Naive thymus-derived CD4-positive, alpha-beta T cell (primary cell): ENCODE data around the gene ING2. TPM values are rescaled to one million over a fixed set of nuclear protein-coding genes. Genes with fewer than 3 reads are reported as not detected.
"Not testable (repeated sequence)": the region's sequence is repeated elsewhere in the genome, so short reads cannot be mapped to it uniquely, and the experiment has no call there.

Source experiments
- ATAC-seq: fragments of 150-1000 bp; cut with Tn5 transposase; 2 replicates; pipeline ENCODE4 v1.10.0; 2021; ENCODE audit warnings: mild to moderate bottlenecking, moderate library complexity
- CTCF ChIA-PET: fragments of 350-600 bp; sonication (Branson Sonifier 250); formaldehyde crosslinking; loops from one replicate; lab custom pipeline; 2021; ENCODE audit warnings: antibody characterized with exemption; lab: Charles Lee
- POLR2A ChIA-PET: fragments of 350-600 bp; sonication (Branson Sonifier 250); formaldehyde crosslinking; loops from one replicate; lab custom pipeline; 2021; ENCODE audit warnings: antibody characterized with exemption, inconsistent platforms; lab: Charles Lee
- DNase-seq, 9 donors: peaks; one replicate each; pipeline versions ENCODE4 v3.0.0 to v3.0.0-alpha.2; 2020 to 2022; ENCODE audit warnings: mixed read lengths in 1 of 9
- H3K27ac ChIP-seq: one replicate; pipeline ENCODE4 v1.7.0; 2013; ENCODE audit warnings: mild to moderate bottlenecking, low read depth, low read length, moderate library complexity
- H3K27me3 ChIP-seq, 2 donors: one replicate each; pipeline ENCODE4 v1.7.0; 2013; ENCODE audit warnings: low read length in 2 of 2, mild to moderate bottlenecking in 2 of 2, moderate library complexity in 2 of 2; ENCODE audit not compliant: control insufficient read depth in 2 of 2, insufficient read depth in 2 of 2
- H3K36me3 ChIP-seq, 3 experiments: 1 replicate in 2 of 3; 2 replicates in 1 of 3; pipeline ENCODE4 v1.7.0; 2013; ENCODE audit warnings: low read length in 3 of 3, mild to moderate bottlenecking in 3 of 3, moderate library complexity in 1 of 3; ENCODE audit not compliant: insufficient read depth in 3 of 3, control insufficient read depth in 2 of 3
- H3K4me1 ChIP-seq, 2 donors: one replicate each; pipeline ENCODE4 v1.7.0; 2013; ENCODE audit warnings: low read length in 2 of 2, mild to moderate bottlenecking in 2 of 2, moderate library complexity in 1 of 2; ENCODE audit not compliant: control insufficient read depth in 2 of 2, insufficient read depth in 2 of 2
- H3K4me3 ChIP-seq: 2 replicates; pipeline ENCODE4 v1.7.0; 2013; ENCODE audit warnings: mild to moderate bottlenecking, low read length
- H3K9me3 ChIP-seq, 3 experiments: 1 replicate in 2 of 3; 2 replicates in 1 of 3; pipeline ENCODE4 v1.7.0; 2013; ENCODE audit warnings: low read length in 3 of 3; ENCODE audit not compliant: control insufficient read depth in 2 of 3
- H3K27ac Mint-ChIP-seq, 9 donors: one replicate each; pipeline ENCODE4 v1.8.0; 2020 to 2022; ENCODE audit warnings: mixed read lengths in 9 of 9, mild to moderate bottlenecking in 8 of 9, moderate library complexity in 5 of 9, inconsistent platforms in 2 of 9
- H3K27me3 Mint-ChIP-seq, 5 donors: one replicate each; pipeline ENCODE4 v1.8.0; 2021 to 2022; ENCODE audit warnings: mixed read lengths in 5 of 5, mild to moderate bottlenecking in 1 of 5
- H3K36me3 Mint-ChIP-seq, 5 donors: one replicate each; pipeline ENCODE4 v1.8.0; 2020 to 2022; ENCODE audit warnings: mixed read lengths in 5 of 5, mild to moderate bottlenecking in 3 of 5, inconsistent platforms in 1 of 5
- H3K4me1 Mint-ChIP-seq, 7 donors: one replicate each; pipeline ENCODE4 v1.8.0; 2020 to 2022; ENCODE audit warnings: mixed read lengths in 7 of 7, mild to moderate bottlenecking in 3 of 7, inconsistent platforms in 1 of 7
- H3K4me3 Mint-ChIP-seq, 10 donors: one replicate each; pipeline ENCODE4 v1.8.0; 2020 to 2022; ENCODE audit warnings: mild to moderate bottlenecking in 10 of 10, mixed read lengths in 10 of 10, moderate library complexity in 6 of 10, inconsistent platforms in 2 of 10
- H3K9me3 Mint-ChIP-seq, 11 donors: one replicate each; pipeline ENCODE4 v1.8.0; 2020 to 2022; ENCODE audit warnings: mixed read lengths in 11 of 11, mild to moderate bottlenecking in 4 of 11, inconsistent platforms in 1 of 11, moderate library complexity in 1 of 11
- intact Hi-C, 2 donors: fragments of 100-400 bp; cut with micrococcal nuclease; formaldehyde crosslinking; loops; one replicate each; pipeline ENCODE4 v1.15.1; 2023
- polyA plus RNA-seq, 2 donors: library from polyadenylated mRNA; unstranded; fragments of 300-500 nt; fragmentation: Illumina TruSeq; gene quantifications; one replicate each; pipeline ENCODE4 v1.2.3, GENCODE V29; 2021
- total RNA-seq, 6 experiments: library from RNA in 5 of 6; stranded (reverse) in 5 of 6; gene quantifications; 1 replicate in 5 of 6; 2 replicates in 1 of 6; pipeline ENCODE4 v1.2.3 and lab custom pipeline; 2021 to 2026

Gene ING2
- total and polyA plus RNA-seq, 7 experiments from 2014 or later = 9.6 to 16.7 (median 11.2) TPM

DNA sequence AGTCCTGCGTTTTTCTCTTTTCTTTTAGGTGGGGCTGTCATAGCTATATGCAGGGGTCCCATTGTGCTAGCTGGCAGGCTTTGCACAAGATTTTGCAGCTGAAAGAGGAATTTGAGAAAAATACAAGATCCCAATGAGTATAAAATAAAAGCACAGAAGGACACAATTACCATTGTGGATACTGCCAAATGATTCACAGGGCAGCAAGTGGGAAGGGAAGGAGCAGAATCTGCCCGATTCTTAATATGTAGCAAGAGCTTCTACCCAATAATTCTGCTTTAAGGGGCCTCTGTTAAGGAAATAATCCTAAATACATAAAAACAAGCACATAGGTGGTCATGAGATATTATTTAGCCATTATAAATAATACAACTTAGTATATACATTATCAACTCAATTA, 25.9 kb upstream of the ING2 start:
- no peak overlapping the region for H3K4me3 ChIP-seq
- no peak overlapping the region for H3K27ac ChIP-seq
- Mint-ChIP-seq H3K4me1 (no peaks in the 10 kb centered on the region), H3K9me3 (no peaks in the 10 kb centered on the region), H3K27ac (no peak overlapping the region), H3K36me3 (no peaks in the 10 kb centered on the region), H3K4me3 (no peak overlapping the region), H3K27me3 (peaks cover 0 to 7% (median 0%) of the 10 kb centered on the region in 5 donors)
- intact Hi-C loops = loop anchor here in 1 of 2 donors (10.0 kb wide), 1 partner anchor 356 kb away; no protein-coding TSS in a partner anchor
- ChIA-PET CTCF (interaction anchor here (0.6 kb wide), 2 partner anchors 9 to 122 kb away, joined by 3 to 5 read pairs; no protein-coding TSS in a partner anchor), POLR2A (no interaction called here)
- ATAC-seq (no peak), DNase-seq (no peak)
- H3K36me3 ChIP-seq = no peaks in the 10 kb centered on the region
- H3K27me3 ChIP-seq = no peaks in the 10 kb centered on the region
- no peaks in the 10 kb centered on the region for H3K9me3 ChIP-seq
- H3K4me1 ChIP-seq = no peaks in the 10 kb centered on the region

DNA sequence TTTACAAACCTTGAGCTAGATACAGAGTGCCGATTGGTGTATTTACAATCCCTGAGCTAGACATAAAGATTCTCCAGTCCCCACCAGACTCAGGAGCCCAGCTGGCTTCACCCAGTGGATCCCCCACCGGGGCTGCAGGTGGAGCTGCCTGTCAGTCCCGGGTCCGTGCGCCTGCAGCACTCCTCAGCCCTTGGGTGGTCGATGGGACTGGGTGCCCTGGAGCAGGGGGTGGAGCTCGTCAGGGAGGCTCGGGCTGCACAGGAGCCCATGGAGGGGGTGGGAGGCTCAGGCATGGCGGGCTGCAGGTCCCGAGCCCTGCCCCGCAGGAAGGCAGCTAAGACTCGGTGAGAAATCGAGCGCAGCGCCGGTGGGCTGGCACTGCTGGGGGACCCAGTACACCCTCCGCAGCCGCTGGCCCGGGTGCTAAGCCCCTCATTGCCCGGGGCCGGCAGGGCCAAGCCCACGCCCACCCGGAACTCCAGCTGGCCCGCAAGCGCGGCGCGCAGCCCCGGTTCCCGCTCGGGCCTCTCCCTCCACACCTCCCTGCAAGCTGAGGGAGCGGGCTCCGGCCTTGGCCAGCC, 22.3 kb upstream of the ING2 start:
- H3K4me3 ChIP-seq, H3K9me3 Mint-ChIP-seq, H3K36me3 ChIP-seq, H3K27me3 ChIP-seq, POLR2A ChIA-PET, DNase-seq, H3K27me3 Mint-ChIP-seq, intact Hi-C loops, H3K9me3 ChIP-seq, H3K4me1 ChIP-seq, H3K27ac ChIP-seq, ATAC-seq, H3K27ac Mint-ChIP-seq, H3K4me3 Mint-ChIP-seq, H3K36me3 Mint-ChIP-seq, H3K4me1 Mint-ChIP-seq: not testable (repeated sequence)
- CTCF ChIA-PET = interaction anchor here (0.9 kb wide), 1 partner anchor 120 kb away, joined by 3 read pairs; no protein-coding TSS in a partner anchor

DNA sequence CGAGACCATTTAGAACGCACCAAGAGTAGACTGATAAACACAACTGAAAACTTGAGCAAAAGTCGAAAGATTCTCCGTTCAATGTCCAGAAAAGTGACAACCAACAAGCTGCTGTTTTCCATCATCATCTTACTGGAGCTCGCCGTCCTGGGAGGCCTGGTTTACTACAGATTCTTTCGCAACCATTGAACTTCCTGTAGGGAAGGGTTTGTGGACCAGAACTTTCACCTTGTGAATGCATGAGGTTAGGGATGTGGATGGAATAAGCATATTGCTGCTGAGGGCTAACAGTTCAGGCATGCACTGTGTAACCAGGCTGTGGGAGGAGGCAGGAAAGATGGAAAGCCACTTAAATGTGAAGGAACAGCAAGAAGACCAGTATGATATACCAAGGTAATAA, 20.9 kb upstream of the ING2 start:
- Histone ChIP-seq H3K9me3 (no peaks in the 10 kb centered on the region), H3K27me3 (no peaks in the 10 kb centered on the region), H3K27ac (no peak overlapping the region), H3K36me3 (no peaks in the 10 kb centered on the region), H3K4me3 (no peak overlapping the region), H3K4me1 (no peaks in the 10 kb centered on the region)
- Mint-ChIP-seq H3K27ac (no peak overlapping the region), H3K36me3 (no peaks in the 10 kb centered on the region), H3K4me1 (no peaks in the 10 kb centered on the region), H3K27me3 (peaks cover 0 to under 1% (median 0%) of the 10 kb centered on the region in 5 donors), H3K9me3 (no peaks in the 10 kb centered on the region), H3K4me3 (no peak overlapping the region)
- intact Hi-C loops = no loop called here
- POLR2A ChIA-PET = no interaction called here
- DNase-seq (no peak), ATAC-seq (no peak)
- CTCF ChIA-PET = interaction anchor here (0.6 kb wide), 2 partner anchors 13 to 237 kb away, joined by 3 to 5 read pairs; no protein-coding TSS in a partner anchor

DNA sequence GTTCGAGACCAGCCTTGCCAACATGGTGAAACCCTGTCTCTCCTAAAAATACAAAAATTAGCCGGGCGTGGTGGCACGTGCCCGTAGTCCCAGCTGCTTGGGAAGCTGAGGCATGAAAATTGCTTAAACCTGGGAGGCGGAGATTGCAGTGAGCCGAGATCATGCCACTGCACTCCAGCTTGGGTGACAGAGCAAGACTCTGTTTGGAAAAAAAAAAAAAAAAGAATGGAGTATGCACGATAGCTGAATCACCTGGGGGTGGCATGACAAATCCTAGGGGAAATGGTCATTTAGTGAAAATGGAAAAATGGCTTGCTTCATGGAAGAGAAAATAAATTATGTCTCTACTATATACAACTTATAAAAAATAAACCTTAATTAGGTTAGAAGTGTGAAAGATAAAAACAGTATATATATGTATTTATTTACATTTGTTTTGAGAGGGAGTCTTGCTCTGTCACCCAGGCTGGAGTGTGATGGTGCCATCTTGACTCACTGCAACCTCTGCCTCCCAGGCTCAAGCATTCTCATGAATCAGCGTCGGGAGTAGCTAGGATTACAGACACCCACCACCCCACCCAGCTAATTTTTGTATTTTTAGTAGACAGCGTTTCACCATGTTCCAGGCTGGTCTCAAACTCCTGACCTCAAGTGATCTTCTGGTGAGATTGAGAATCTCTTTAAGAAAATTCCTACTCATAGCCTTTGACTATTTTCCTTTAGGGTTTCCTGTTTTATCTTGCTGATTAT, 19.3 kb upstream of the ING2 start:
- H3K4me1 Mint-ChIP-seq = no peaks in the 10 kb centered on the region
- no peaks in the 10 kb centered on the region for H3K27me3 Mint-ChIP-seq
- Histone ChIP-seq H3K27me3 (no peaks in the 10 kb centered on the region), H3K36me3 (no peaks in the 10 kb centered on the region), H3K9me3 (no peaks in the 10 kb centered on the region), H3K27ac (no peak overlapping the region), H3K4me1 (no peaks in the 10 kb centered on the region), H3K4me3 (no peak overlapping the region)
- peaks cover 0 to 5% (median 4%) of the 10 kb centered on the region in 5 donors for H3K36me3 Mint-ChIP-seq
- ATAC-seq = no peak
- H3K27ac Mint-ChIP-seq = peak overlapping the region in 1 of 9 donors; percentile 41
- CTCF ChIA-PET = interaction anchor here (0.7 kb wide), 1 partner anchor 9 kb away, joined by 3 read pairs; no protein-coding TSS in a partner anchor
- no peak overlapping the region for H3K4me3 Mint-ChIP-seq
- DNase-seq = no peak
- H3K9me3 Mint-ChIP-seq = peaks cover 0 to 4% (median 3%) of the 10 kb centered on the region in 11 donors
- intact Hi-C loops = no loop called here
- POLR2A ChIA-PET = interaction anchor here (0.7 kb wide), 1 partner anchor 1910 kb away, joined by 3 read pairs; the partner anchor contains the start of gene LRP2BP

DNA sequence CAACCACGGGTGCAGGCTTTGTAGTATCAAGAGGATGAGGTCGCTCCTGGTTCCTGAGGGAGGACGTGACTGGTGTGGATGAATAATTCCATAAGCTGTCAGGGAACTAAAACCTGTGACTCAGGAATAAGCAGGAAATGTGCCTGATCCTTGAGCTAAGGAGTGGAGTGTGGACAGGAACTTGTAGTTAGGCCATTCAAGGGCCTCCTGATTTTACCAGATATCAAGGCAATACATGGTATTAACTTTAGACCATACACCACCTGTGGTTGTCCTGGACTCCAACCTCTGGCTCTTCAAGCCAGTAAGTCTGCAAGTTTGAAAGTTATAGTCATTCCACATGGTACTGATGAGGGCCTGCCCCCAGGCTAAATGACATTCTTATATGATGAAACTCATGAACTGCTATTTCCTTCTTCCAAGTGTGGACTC, 12.1 kb upstream of the ING2 start:
- H3K27ac ChIP-seq = no peak overlapping the region
- no peak for ATAC-seq
- Mint-ChIP-seq H3K27ac (peak overlapping the region in 1 of 9 donors; percentile 60), H3K4me3 (no peak overlapping the region), H3K4me1 (no peaks in the 10 kb centered on the region), H3K36me3 (peaks cover 11 to 41% (median 23%) of the 10 kb centered on the region in 5 donors), H3K9me3 (peaks cover 0 to 17% (median 7%) of the 10 kb centered on the region in 11 donors), H3K27me3 (no peaks in the 10 kb centered on the region)
- CTCF ChIA-PET = no interaction called here
- no peaks in the 10 kb centered on the region for H3K9me3 ChIP-seq
- intact Hi-C loops = no loop called here
- POLR2A ChIA-PET = interaction anchor here (0.6 kb wide), 2 partner anchors 39 to 116 kb away, joined by 3 to 5 read pairs; no protein-coding TSS in a partner anchor
- H3K4me3 ChIP-seq = no peak overlapping the region
- no peak for DNase-seq
- H3K4me1 ChIP-seq = no peaks in the 10 kb centered on the region
- H3K27me3 ChIP-seq = no peaks in the 10 kb centered on the region
- H3K36me3 ChIP-seq = peaks cover 0 to 3% (median 0%) of the 10 kb centered on the region in 3 experiments

DNA sequence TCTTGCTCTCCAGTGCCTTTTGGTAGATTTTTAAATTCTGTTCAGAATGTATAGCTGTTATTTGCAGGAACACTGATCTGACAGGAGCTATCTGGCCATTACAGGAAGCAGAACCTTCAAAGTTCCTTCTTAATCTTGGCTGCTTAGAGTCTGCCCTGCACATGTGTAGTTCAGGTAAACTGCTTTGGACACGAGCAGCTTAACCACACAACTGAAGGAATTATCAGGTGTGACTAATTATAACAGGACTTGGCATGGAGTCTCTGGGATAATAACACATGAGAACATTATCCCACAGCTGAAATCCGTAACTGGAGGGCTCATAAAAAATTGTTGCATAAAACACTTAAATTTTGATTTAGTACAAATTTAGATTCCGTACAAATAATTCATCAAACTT, 11.6 kb upstream of the ING2 start:
- POLR2A ChIA-PET = interaction anchor here (0.6 kb wide), 1 partner anchor 116 kb away, joined by 5 read pairs; no protein-coding TSS in a partner anchor
- H3K9me3 Mint-ChIP-seq = peaks cover 0 to 17% (median 7%) of the 10 kb centered on the region in 11 donors
- no peaks in the 10 kb centered on the region for H3K9me3 ChIP-seq
- H3K27ac Mint-ChIP-seq = peak overlapping the region in 1 of 9 donors; percentile 60
- H3K27ac ChIP-seq = no peak overlapping the region
- H3K4me3 ChIP-seq = no peak overlapping the region
- H3K4me1 ChIP-seq = no peaks in the 10 kb centered on the region
- no peaks in the 10 kb centered on the region for H3K4me1 Mint-ChIP-seq
- peaks cover 0 to 3% (median 0%) of the 10 kb centered on the region in 3 experiments for H3K36me3 ChIP-seq
- ATAC-seq (no peak), DNase-seq (no peak)
- no peak overlapping the region for H3K4me3 Mint-ChIP-seq
- intact Hi-C loops = no loop called here
- H3K27me3 Mint-ChIP-seq = no peaks in the 10 kb centered on the region
- CTCF ChIA-PET = no interaction called here
- no peaks in the 10 kb centered on the region for H3K27me3 ChIP-seq
- H3K36me3 Mint-ChIP-seq = peaks cover 11 to 41% (median 23%) of the 10 kb centered on the region in 5 donors
